ENCODE results near the gene RTKN.
"Not testable (repeated sequence)": the region's sequence is repeated elsewhere in the genome, so short reads cannot be mapped to it uniquely, and the experiment has no call there.

RTKN gene

DNA sequence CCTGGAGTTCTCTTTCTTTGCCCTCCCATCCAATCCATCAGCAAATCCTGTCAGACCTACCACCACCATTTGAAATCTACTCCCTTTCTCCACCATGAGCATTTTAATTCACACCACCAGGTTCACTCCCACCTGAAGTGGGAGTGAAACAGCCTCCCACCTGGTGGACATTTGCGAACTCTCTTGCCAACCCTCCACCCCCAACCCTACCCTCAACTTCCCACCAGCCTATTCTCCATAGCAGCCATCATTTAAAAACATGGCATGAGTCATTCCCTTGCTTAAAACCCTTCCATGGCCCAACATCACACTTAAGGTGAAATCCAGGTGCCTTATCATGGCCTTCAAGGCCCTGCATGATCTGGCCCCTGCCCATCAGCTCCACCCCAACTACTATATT, 3.5 kb downstream of the RTKN start:
- no peak for DNase-seq

DNA sequence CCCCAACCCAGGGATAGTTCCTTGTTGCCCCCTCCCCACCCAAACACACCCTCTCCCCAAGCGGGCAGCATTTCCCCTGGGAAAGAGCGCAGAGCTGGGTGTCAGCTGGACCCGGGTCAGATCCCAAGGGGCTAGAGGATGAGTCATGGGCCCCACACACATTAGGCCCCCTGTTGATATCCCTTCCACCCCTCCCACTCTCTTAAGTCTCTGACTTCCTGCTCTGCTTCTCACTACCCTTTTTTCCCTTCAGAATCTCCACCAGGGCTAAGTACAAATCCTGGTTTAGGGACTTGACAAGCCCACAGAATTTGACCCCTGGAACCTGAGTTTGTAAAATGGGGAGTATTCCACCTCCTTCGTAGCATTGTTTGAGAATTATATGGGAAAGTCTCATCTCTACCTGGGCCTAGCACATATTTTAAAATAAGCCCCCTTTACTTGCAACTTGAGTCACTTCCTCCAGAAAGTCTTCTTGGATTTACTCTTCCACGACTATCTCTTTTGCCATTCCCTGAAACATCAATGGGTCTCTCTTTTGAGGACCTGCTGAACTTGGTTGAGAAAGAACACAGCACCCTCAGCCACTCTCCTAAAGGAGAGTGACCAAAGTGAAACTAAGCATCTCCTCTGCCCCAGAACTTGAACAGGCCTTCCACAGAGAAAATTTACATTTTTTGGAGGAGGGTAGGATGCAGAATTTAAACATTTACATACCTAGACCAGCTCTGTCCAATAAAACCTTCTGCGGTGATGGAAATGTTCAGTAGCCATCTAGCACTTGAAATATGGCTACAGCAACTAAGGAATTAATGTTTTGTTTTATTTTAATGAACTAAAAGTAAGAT, 4.7 kb downstream of the RTKN start:
- no peak for DNase-seq

DNA sequence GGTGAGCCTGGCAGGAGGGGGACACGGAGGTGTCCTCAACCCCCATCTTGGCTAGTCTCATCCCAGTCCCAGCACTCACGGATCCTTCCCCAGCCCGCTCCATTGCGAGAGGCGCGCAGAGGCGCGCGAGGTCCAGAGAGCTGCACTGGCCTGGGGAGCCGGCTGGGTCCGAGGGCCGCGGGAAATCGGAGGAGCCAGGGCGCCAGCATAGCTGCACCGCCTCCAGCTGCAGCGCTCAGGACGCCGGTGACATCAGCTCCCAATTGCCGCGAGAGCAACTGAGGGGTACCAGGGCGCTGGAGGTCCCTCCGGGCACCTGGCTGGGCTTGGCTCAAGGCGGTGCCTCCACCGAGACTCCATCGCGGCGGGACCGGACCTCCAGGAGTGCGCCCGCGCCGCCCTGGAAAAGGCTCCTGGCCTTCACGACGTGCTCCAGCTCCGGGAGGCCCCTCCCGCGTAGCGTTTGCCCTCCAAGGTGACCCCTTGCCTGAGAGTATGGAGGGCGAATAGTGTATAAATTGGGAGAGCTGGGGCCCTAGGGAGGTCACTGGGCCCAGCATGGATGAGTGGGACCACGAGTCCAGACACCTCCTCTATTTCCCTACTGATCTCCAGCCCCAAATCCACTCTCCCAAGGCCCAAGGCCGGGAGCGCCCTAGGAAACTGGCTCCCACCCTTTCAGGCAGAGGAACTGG, 5.5 kb downstream of the RTKN start:
- DNase-seq: no peak

DNA sequence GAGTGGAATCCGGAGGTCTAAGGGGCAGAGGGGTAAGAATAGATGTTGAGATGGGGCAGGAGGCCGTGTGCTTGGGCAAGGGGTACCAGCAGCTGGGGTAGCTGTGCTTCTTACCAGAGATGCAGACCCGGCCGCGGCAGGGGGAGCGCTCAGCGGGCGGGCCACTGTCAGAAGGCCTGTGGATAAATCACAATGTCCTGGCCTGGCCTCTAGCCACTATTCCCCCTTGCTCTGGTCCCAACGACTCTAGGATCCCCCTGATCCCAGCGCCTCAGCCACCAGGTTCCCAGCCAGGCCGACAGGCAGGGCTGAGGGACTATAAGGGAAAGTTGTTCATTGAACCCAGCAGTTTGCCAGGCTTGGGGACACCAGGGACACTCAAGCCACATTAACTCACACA, 11.2 kb downstream of the RTKN start:
- no peak for DNase-seq

DNA sequence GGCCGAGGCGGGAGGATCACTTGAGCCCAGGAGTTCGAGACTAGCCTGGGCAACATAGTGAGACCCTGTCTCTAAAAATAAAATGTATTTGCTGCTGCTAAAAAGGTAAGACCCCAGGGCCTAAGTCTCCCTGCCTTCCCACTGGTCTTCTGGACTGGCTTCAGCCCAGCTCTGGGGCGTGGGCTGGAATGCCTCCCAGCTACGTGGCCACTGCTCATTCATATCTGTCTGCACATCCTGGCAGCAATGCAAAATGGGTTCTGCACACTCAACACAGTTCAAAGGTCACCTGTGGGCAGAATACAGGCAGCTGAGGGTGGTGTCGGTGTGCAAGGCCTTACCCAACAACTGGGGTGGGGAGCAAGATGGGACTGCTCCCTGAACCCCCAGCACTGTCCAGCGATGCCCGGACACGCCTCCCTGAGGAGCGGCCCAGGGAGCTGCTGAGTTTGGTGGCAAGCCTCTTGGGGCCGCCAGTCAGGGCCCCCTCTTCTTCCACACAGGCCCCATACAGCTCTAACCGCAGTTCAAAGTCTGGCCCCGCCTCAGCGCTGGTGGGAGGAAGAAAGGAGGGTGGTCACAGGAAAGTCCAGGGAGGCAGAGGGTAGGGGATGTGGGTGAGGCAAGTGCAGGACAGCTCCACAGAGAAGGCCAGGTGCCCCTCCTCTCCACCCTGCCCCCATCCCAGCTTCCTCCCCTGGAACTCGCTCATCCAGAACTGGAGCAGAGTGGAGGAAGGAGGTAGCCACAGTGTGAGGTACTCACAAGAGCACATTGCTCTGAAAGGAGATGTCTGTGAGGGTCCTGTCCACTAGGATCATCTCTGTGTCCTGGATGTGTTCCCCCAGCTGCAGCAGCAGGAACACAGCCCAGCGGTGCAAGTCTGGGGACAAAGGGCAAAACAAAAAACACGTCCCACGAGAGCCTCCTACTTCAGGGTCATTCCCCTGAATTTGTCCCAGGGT, 12.0 kb downstream of the RTKN start:
- DNase-seq: no peak

DNA sequence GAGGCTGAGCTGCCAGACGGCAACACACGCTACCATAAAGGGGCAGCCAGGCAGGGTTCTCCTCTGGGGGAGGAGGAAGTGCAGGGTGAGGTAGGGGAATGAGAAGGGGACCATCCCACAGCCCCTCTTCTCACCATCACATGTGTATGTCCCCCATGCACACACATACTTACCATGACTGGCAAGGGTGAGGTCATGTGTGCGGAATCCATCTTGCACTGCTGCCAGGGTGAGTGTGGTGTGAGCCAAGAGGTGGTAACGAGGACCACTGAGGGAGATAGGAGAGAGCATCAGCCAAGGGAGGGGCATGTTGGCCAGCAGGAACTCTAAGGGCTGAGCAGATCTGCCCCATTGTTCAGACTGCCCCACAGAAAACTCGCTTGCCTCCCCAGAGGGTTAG, 13.1 kb downstream of the RTKN start:
- DNase-seq: no peak

DNA sequence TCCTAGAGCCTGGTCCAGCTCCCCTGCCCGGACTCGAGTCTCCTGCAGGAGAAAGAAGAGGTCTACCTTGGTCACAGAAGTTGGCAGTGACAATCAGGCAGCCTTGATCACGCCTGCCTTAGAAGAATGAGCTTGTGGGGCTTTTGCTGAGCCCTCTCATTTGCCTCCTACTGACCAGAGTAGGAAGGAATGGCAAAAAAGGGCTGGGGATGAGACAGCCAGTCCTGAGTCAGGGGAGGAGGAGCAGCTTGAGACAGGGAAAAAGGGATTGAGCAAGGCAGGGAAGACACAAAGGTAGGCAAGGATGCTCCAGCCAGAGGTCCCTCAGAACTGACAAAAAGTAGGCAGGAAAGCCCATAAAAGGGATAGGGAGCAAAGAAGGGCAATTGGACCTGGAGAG, 14.2 kb downstream of the RTKN start:
- DNase-seq: no peak

DNA sequence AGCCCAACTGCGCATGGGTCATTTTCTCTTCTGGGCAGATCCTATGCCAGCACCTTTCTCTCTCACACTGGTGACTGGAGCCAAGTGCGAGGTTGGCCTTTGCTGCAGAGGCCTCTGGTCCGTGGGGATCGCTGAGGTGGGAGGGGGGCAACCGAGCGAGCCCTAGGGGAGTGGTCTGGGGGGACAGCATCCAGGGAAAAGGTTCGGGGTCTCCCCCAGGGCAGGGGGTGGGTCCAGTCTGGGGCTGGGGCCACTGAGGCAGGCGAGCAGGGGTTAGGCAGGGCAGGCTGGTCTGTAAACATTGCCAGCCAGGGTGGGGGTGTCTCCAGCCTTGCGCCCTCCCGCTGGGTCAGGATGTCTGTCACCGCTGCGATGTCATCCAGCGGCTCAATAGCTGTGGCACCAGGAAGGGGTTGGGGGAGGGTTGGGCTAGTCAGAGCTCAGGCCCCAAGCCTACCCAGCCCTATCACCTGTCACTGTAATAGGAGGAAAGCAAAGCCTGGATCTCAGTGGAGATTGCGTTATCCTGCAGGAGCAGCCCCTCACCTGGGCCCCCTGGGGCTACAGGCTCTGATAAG, 15.5 kb downstream of the RTKN start:
- no peak for DNase-seq

DNA sequence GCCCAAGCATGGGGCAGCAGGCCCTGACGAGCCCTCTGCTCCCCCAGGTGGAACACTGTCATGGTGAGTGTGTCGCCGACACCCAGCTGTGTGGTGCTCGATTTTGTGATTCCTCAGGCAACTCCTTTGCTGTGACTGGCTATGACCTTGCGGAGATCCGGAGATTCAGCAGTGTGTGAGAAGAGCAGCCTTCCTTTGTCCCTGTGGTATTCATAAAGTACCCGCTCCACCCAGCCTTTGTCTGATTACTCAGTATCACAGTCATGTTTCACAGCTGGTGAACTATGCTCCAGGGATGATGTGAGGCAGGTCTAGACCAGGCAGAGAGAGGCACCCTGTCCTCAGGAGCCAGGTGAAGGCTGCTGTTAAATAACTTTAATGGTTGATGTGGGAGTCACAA, 16.2 kb downstream of the RTKN start:
- DNase-seq: no peak

DNA sequence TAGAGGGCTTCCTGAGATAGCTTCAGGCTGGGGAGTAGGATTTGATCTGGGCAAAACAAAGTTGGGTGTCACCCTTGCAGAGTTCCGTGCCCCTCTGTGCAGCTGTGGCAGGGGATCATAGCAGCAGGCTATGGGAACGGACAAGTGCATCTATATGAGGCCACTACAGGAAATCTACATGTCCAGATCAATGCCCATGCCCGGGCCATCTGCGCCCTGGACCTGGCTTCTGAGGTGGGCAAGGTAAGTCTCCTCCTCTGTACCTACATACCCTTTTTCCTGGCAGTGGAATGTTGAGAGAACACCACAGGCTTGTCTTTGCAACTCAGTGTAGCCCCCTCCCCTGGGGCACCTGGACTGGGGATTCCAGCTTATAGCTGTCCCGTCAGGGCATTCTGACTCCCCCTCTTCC, 16.7 kb downstream of the RTKN start:
- no peak for DNase-seq

DNA sequence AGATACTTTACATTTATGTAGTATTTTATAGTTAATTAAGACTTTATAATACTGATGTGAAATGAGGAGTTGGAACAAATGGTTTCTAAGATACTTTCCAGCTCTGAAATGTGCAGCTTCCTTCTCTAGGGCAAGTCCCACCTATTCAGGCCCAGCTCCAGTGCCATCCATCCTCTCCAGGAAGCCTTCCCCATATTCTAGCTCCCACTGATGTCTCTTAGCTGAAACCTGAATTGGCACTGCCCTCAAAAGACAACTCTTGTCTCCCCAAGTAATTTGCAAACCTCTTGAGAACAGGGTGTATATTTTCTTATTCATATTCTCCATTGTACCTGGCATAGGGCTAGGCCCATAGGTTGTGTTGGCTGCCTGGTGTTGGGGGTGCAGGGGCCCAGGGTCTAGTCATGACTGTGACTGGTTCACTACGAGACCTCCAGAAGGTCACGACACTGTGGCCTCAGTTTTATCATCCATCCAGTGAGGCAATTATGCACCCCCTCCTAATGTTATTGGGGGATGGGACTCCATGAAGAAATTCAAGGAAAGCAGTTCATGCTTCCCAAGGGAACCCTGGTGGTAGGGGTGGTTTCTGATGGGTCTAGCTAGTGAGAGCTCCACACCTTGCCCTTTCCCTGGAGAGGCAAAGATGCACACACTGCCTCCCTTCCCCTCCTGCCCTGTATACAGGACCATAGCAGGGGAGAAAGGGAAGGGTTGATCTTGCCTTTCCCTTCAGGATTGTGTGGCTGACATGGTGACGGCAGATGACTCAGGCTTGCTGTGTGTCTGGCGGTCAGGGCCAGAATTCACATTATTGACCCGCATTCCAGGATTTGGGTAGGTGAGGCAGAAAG, 17.4 kb downstream of the RTKN start:
- no peak for DNase-seq

DNA sequence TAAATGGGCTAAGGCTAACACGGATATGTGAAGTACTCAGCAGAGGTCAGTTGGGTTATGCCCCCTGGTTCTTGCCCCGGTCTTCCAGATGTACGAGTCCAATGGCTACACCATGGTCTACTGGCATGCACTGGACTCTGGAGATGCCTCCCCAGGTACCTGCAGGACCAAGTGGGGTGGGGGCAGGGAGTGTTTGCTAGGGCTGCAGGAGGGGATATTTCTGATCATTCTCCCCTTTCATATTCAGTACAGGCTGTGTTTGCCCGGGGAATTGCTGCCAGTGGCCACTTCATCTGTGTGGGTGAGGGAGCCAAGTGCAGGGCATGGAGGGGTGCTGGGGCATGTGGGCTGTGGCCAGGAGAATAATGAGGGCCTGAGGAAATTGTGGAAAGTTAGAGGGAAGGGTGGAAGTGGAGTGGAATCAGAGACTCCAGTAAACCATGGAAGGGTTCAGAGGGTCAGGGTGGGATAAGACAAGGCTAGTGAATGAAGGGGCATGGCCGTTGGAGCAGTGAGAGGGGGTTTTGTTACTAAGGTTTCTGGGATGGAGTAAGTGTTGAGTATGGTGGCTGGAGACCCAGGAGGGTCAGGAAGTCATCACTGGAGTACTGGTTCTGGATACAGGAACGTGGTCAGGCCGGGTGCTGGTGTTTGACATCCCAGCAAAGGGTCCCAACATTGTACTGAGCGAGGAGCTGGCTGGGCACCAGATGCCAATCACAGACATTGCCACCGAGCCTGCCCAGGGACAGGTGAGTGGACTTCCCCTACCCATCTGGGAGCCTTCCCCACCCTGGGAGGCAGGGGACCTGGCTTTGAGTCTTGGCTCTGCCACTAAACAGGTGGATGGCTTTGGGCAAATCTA, 18.3 kb downstream of the RTKN start:
- DNase-seq: no peak

DNA sequence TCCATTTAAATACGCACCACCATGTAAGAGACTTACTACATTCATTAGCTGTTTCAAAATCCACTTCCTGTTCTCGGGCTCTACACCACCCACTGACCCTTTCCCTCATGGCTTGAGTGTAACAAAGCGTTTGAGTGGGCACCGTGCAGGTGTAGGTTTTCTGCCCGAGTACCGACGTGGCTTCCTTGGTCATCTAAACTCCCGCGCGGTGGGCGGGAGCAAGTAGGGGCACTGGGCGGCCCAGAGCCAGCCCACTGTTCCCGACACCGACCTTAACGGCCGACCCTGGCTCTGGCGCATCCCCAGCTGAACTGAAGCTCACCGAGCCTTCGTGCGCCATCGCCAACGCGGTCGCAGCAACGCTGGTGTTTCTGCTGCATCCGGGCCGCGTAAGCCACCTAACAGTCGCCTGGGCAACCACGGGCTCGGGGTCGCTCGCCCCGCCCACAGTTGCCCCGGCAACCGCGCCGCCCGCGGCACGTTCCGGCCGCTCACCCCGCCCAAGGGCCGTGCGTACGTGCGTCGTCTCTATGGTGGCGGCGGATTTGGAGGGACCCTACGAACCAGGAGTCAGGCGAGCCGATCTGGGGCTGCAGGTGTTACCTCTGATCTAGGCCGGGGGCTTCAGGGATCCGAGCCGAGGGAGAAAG, 20.4 kb downstream of the RTKN start, which contains the start of the genes C2orf81 and WDR54:
Gene C2orf81 (minus strand): TSS at position 399 of the 650 bp plus-strand sequence. CDS start 59 bp downstream, at position 340.
Gene WDR54 (plus strand): TSS at position 510 of the 650 bp plus-strand sequence. CDS start 424 bp downstream, outside the sequence.
- peak; percentile 81 to 96 (median 86) for DNase-seq

DNA sequence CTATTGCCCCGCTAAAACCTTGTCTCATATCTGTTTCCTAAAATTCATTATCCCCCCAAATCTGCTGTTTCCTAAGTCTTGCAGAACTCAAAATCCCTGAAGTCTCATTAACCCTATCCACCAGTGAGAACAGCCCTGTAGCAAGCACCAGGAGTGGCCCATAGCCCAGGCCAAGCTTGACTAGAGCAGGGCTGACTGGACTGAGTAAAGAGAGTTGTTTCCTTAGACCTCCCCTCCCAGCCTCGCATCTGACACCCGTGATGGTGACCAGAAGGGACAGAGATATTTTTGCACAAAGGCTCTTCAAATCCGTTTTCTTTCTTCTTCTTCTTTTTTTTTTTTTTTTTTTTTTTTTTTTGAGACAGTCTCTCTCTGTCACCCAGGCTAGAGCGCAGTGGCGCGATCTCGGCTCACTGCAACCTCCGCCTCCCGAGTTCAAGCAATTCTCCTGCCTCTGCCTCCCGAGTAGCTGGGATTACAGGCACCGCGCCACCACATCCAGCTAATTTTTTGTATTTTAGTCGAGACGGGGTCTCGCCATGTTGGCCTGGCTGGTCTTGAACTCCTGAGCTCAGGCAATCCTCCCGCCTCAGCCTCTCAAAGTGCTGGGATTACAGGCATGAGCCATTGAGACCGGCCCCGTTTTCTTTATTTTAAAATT, 21.2 kb downstream of the RTKN start:
- DNase-seq: not testable (repeated sequence)

DNA sequence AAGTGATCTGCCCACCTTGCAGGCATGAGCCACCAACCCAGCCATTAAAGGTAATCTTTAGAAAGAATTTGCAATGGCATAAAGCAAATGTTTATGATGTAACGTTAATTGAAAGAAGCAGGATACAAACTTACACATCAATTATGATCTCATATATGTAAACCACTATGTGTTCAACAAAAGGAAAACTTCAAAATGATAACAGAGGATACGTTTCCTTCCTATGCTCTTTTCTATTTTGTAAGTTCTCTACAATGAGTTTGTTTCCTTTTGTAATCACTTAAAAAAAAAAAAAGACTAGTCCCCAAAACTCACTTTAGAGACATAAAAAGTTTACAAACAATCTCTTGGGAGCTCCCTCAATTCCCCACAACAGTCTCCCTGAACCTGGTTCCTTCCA, 21.7 kb downstream of the RTKN start:
- DNase-seq: no peak

DNA sequence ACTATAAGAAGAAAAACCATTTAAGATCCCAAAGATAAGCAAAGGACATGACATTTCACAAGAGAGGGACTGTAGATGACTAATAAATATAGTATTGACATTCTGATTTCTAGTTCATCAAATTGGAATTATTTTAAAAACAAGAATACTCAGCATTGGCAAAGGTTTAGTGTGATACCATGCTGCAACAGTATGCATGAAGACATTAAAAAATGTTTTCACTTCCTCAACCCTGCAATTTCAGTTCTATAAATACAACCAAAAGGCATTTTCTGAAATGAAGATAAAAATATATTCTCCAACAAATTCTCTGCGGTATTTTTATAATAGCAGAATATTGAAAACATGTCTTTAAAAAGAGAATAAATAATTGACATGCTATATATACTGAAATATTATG, 22.4 kb downstream of the RTKN start:
- DNase-seq: no peak

DNA sequence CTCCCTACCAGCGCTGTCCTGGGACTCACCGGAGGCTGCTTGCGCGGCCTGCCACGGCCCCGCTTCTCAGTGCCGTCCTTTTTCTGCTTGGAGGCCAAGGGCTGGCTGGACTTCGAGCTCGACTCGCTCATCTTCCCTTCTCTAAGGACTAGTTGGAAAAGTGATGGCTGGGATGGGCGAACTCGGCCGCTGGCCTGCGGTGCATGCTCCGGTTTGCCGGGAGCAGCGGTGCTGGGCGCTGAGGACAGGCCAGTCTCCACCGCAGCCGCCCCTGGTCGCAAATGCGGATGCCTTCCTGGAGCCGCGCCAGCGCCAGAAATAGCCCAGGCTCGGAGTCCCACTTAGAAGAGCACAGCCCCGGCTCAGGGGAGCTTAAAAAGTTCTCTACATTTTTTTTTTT, 23.4 kb downstream of the RTKN start:
- DNase-seq: no peak

DNA sequence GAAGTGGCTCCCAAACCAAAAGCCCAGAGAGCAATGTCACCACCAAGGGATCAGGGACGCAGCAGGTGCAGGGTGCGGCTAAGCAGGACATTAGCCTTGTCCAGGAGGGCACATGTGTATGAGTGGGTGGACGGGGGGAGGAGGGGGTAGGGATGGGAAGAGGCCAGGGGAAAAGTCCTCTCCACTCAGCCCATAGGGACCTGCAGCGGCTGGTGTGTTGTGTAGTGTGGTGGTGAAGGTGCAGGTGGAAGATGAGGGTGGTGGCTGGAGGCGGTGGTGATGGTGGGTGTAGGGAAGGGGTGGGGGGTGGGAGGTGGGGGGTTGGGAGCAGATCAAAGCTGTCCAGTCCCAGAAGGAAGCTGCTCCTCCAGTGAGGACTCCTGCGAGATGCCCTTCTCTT, 24.0 kb downstream of the RTKN start:
- no peak for DNase-seq

DNA sequence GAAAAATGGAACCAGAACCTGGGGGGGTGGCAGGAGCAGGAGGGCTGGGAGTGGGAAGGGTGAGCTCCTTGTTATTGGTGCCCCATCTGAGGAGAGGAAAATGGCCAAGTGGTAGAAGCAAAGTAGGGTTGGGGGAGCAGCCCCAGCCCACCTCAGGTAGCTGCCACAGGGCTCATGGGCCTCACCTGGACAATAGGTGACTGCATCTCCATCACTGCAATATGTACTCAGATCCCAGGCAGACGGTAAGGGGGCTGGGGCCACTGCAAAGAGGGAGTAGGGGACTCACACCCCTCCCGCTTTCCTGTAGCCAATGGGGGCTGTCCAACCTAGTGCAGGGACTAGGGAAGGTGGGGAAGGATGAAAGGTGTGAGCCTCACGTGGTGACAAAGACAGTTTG, 24.5 kb downstream of the RTKN start:
- DNase-seq: no peak

Data from T-helper 1 cell (primary cell).